ENCODE results near the gene MRPL19.

Gene MRPL19

GRCh38 chr2:75619956-75620740, 26.4 kb upstream of the MRPL19 start:
- Histone ChIP-seq H3K9me3 (ENCODE audit: control insufficient read depth, low read length) (no peaks in the 10 kb centered on the region), H3K9ac (ENCODE audit: low read length) (no peak overlapping the region), H3K4me3 (ENCODE audit: low read length) (no peak overlapping the region), H3K27me3 (replicated peaks; ENCODE audit: control insufficient read depth, insufficient read depth, low read length) (no peaks in the 10 kb centered on the region), H3K36me3 (ENCODE audit: control insufficient read depth, insufficient read depth, low read length, severe bottlenecking) (no peaks in the 10 kb centered on the region), H3K4me1 (ENCODE audit: control insufficient read depth, insufficient read depth, low read length) (peaks cover 24% of the 10 kb centered on the region)
- DNase-seq (ENCODE audit: low read depth): peak; percentile 32

GRCh38 chr2:75621228-75621627, 25.4 kb upstream of the MRPL19 start:
- Histone ChIP-seq H3K36me3 (ENCODE audit: control insufficient read depth, insufficient read depth, low read length, severe bottlenecking) (no peaks in the 10 kb centered on the region), H3K9me3 (ENCODE audit: control insufficient read depth, low read length) (no peaks in the 10 kb centered on the region), H3K27me3 (replicated peaks; ENCODE audit: control insufficient read depth, insufficient read depth, low read length) (no peaks in the 10 kb centered on the region), H3K4me1 (ENCODE audit: control insufficient read depth, insufficient read depth, low read length) (peaks cover 32% of the 10 kb centered on the region), H3K4me3 (ENCODE audit: low read length) (no peak overlapping the region), H3K9ac (ENCODE audit: low read length) (no peak overlapping the region)
- DNase-seq (ENCODE audit: low read depth): no peak

DNA sequence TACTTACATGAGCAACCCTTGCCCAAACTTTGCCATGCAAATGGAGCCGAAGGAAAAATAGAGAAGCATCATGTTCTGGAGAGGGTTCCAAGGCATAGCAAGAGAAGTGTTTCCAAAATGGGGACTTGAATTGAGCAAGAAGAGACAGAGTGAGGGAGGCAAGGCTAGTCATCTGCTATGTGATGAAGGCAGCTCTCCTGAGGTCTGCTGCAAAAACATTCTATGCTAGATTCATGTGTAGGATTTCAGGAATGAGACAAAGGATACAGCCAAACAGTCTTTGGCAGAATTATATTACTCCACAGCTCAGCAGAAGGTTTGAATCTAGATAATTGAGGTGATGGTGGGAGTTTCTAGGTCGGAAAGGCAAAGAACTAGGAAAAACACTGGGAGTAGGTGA, 24.1 kb upstream of the MRPL19 start:
- Histone ChIP-seq H3K9me3 (ENCODE audit: control insufficient read depth, low read length) (no peaks in the 10 kb centered on the region), H3K9ac (ENCODE audit: low read length) (no peak overlapping the region), H3K36me3 (ENCODE audit: control insufficient read depth, insufficient read depth, low read length, severe bottlenecking) (no peaks in the 10 kb centered on the region), H3K4me3 (ENCODE audit: low read length) (no peak overlapping the region), H3K27me3 (replicated peaks; ENCODE audit: control insufficient read depth, insufficient read depth, low read length) (no peaks in the 10 kb centered on the region), H3K4me1 (ENCODE audit: control insufficient read depth, insufficient read depth, low read length) (peaks cover 32% of the 10 kb centered on the region)
- no peak for DNase-seq (ENCODE audit: low read depth)

DNA sequence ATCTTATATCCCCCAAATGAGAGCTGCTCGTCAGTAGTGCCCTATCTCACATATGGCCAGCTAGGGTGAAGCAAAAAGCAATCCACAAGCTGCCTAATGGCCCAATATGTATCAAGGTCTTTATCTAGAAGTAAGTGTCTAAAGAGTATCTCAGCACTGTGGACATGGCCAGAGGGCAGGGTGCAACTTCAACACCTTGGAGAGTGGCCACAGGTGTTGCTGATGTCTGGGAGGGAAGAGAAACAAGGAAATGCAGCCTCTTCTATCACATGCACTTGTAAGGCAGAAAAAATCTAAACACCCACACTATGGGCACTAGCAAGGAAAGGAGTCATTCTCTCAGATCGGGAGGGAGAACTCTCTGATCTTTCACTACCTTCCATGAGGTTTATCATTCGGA, 23.7 kb upstream of the MRPL19 start:
- no peaks in the 10 kb centered on the region for H3K27me3 ChIP-seq (replicated peaks; ENCODE audit: control insufficient read depth, insufficient read depth, low read length)
- DNase-seq (ENCODE audit: low read depth): no peak
- no peaks in the 10 kb centered on the region for H3K9me3 ChIP-seq (ENCODE audit: control insufficient read depth, low read length)
- no peak overlapping the region for H3K4me3 ChIP-seq (ENCODE audit: low read length)
- H3K4me1 ChIP-seq (ENCODE audit: control insufficient read depth, insufficient read depth, low read length): peaks cover 32% of the 10 kb centered on the region
- H3K9ac ChIP-seq (ENCODE audit: low read length): no peak overlapping the region
- no peaks in the 10 kb centered on the region for H3K36me3 ChIP-seq (ENCODE audit: control insufficient read depth, insufficient read depth, low read length, severe bottlenecking)

DNA sequence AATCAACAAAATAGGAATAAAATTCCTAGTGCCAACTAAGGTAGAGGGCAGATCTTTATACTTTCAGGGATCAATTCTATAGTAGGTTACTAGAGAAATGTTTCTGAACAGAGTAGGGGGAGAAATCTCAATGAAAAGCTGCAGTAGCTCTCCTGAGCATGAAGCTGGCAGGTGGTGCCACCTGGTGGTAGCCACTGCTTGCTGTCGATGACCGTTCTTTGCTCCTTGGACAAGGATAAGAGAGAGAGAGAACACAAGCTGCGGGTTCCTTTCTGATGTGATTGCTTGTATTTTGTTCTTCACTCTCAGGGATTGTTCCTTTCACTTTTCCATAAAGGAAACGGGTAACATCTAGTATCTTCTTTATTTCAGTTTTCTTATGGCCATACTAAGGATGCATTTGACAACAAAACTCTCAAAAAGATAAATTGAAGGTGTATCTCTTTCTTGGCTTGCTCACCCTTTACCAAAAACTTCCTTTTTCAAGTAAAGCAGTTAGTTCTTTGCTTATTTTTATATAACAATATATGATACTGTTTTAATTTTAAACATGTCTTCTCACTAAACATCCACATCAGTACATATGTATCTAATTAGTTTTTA, 18.6 kb upstream of the MRPL19 start:
- no peak overlapping the region for H3K4me3 ChIP-seq (ENCODE audit: low read length)
- H3K27me3 ChIP-seq (replicated peaks; ENCODE audit: control insufficient read depth, insufficient read depth, low read length): no peaks in the 10 kb centered on the region
- peaks cover 33% of the 10 kb centered on the region for H3K4me1 ChIP-seq (ENCODE audit: control insufficient read depth, insufficient read depth, low read length)
- H3K9me3 ChIP-seq (ENCODE audit: control insufficient read depth, low read length): no peaks in the 10 kb centered on the region
- DNase-seq (ENCODE audit: low read depth): peak; percentile 89
- H3K9ac ChIP-seq (ENCODE audit: low read length): no peak overlapping the region
- H3K36me3 ChIP-seq (ENCODE audit: control insufficient read depth, insufficient read depth, low read length, severe bottlenecking): no peaks in the 10 kb centered on the region

DNA sequence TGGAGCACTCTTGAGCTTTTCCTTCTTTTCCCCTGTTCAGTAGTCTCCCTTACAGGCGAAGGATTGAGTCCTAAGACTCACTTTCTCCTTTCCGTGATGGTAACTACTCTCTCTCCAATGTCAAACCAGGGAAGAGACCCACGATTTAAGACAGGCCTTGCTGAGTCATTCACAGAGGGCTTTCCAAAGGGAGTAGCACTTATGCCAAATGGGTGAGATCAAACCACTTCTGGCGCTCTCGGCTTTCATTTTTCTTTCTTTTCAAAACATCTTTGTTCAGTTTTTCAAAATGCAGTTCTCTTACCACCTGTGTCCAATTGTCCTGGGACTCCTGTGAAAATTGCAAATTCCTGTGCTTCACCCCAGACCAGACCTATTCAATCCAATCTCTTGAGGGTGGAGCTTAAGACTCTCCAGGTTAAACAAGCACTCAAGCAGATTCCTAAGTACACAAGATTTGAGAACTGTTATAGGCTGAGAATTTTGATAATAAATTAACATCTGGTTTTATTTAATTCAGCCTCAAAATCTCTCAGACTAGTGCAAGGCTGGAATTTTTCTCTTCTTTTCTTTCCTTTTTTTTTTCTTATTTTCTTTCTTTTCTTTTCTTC, 14.4 kb upstream of the MRPL19 start:
- DNase-seq (ENCODE audit: low read depth): peak; percentile 51
- H3K9me3 ChIP-seq (ENCODE audit: control insufficient read depth, low read length): no peaks in the 10 kb centered on the region
- H3K27me3 ChIP-seq (replicated peaks; ENCODE audit: control insufficient read depth, insufficient read depth, low read length): peaks cover under 1% of the 10 kb centered on the region
- H3K9ac ChIP-seq (ENCODE audit: low read length): no peak overlapping the region
- peaks cover 19% of the 10 kb centered on the region for H3K4me1 ChIP-seq (ENCODE audit: control insufficient read depth, insufficient read depth, low read length)
- H3K4me3 ChIP-seq (ENCODE audit: low read length): peak overlapping the region; percentile 59
- H3K36me3 ChIP-seq (ENCODE audit: control insufficient read depth, insufficient read depth, low read length, severe bottlenecking): no peaks in the 10 kb centered on the region

DNA sequence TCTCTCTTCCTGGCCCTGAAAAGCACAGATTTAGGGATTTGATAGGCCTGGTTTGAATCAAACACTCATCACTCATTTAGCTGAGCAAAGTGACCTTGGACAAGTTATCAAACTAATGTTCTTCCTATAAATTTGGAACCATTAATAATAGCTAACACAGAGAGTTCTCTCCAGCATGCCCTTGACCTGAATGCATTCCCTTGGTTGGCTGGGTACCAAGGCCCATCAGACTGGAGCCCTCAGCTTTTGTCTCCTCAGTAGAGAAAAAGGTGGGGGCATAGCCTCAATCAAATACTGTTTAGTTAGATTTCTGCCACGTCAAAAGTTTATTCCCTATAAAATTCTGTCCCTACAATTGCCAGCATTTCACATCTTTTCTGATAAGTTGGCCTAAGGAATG, 13.8 kb upstream of the MRPL19 start:
- no peak overlapping the region for H3K4me3 ChIP-seq (ENCODE audit: low read length)
- H3K9me3 ChIP-seq (ENCODE audit: control insufficient read depth, low read length): no peaks in the 10 kb centered on the region

DNA sequence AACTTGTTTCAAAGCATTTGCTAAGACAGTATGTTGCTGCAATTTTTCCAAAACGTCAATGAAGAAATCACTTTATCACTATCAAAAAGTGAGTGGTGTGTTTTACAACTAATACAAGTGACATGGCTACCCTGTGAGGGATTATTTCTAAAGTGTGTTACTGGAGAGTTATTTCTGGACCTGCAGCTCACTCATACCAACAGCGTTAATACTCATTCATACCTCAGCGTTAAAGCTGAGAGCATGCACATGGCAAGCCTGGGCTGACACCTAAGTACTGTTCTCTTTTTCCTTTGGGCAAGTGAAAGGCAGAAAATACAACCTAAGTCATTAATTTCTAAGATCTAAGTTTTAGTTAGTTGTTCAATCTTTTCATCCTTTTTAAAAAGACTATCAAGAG, 13.0 kb upstream of the MRPL19 start:
- peaks cover 19% of the 10 kb centered on the region for H3K4me1 ChIP-seq (ENCODE audit: control insufficient read depth, insufficient read depth, low read length)
- no peak overlapping the region for H3K9ac ChIP-seq (ENCODE audit: low read length)
- no peaks in the 10 kb centered on the region for H3K9me3 ChIP-seq (ENCODE audit: control insufficient read depth, low read length)
- H3K36me3 ChIP-seq (ENCODE audit: control insufficient read depth, insufficient read depth, low read length, severe bottlenecking): no peaks in the 10 kb centered on the region
- DNase-seq (ENCODE audit: low read depth): no peak
- H3K27me3 ChIP-seq (replicated peaks; ENCODE audit: control insufficient read depth, insufficient read depth, low read length): peaks cover 8% of the 10 kb centered on the region
- no peak overlapping the region for H3K4me3 ChIP-seq (ENCODE audit: low read length)

More for the DNA sequence above, 13.8 kb upstream of the MRPL19 start:
- DNase-seq (ENCODE audit: low read depth): no peak
- Histone ChIP-seq H3K36me3 (ENCODE audit: control insufficient read depth, insufficient read depth, low read length, severe bottlenecking) (no peaks in the 10 kb centered on the region), H3K9ac (ENCODE audit: low read length) (no peak overlapping the region), H3K4me1 (ENCODE audit: control insufficient read depth, insufficient read depth, low read length) (peaks cover 19% of the 10 kb centered on the region), H3K27me3 (replicated peaks; ENCODE audit: control insufficient read depth, insufficient read depth, low read length) (peaks cover 7% of the 10 kb centered on the region)

DNA sequence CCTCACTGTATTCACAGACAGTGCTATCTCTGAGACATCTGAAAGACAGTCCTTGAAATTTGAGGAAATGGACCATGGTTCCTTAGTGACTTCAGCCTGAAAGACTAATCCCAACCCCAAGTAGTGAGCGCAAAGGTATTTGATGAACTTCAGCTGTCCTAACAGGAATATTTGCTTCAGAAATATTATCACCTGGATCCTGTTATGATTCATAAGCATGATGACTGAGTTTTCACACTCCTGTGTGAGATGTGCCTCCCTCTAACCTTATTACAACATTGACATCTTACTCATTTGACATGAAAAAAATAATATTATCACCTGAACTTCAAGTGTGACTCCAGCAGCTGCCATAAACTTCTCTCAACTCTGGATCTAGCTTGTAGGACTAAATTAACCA, 11.6 kb upstream of the MRPL19 start:
- no peak overlapping the region for H3K9ac ChIP-seq (ENCODE audit: low read length)
- H3K4me3 ChIP-seq (ENCODE audit: low read length): no peak overlapping the region
- no peaks in the 10 kb centered on the region for H3K36me3 ChIP-seq (ENCODE audit: control insufficient read depth, insufficient read depth, low read length, severe bottlenecking)
- H3K9me3 ChIP-seq (ENCODE audit: control insufficient read depth, low read length): no peaks in the 10 kb centered on the region
- H3K27me3 ChIP-seq (replicated peaks; ENCODE audit: control insufficient read depth, insufficient read depth, low read length): peaks cover 8% of the 10 kb centered on the region
- H3K4me1 ChIP-seq (ENCODE audit: control insufficient read depth, insufficient read depth, low read length): peaks cover 19% of the 10 kb centered on the region
- no peak for DNase-seq (ENCODE audit: low read depth)

- Histone ChIP-seq H3K9ac (ENCODE audit: low read length) (no peak overlapping the region), H3K4me3 (ENCODE audit: low read length) (no peak overlapping the region), H3K36me3 (ENCODE audit: control insufficient read depth, insufficient read depth, low read length, severe bottlenecking) (no peaks in the 10 kb centered on the region), H3K9me3 (ENCODE audit: control insufficient read depth, low read length) (no peaks in the 10 kb centered on the region), H3K27me3 (replicated peaks; ENCODE audit: control insufficient read depth, insufficient read depth, low read length) (peaks cover 8% of the 10 kb centered on the region), H3K4me1 (ENCODE audit: control insufficient read depth, insufficient read depth, low read length) (peaks cover 17% of the 10 kb centered on the region)
- DNase-seq (ENCODE audit: low read depth): no peak
Measured at GRCh38 chr2:75637568-75637967, 9.0 kb upstream of the MRPL19 start.

DNA sequence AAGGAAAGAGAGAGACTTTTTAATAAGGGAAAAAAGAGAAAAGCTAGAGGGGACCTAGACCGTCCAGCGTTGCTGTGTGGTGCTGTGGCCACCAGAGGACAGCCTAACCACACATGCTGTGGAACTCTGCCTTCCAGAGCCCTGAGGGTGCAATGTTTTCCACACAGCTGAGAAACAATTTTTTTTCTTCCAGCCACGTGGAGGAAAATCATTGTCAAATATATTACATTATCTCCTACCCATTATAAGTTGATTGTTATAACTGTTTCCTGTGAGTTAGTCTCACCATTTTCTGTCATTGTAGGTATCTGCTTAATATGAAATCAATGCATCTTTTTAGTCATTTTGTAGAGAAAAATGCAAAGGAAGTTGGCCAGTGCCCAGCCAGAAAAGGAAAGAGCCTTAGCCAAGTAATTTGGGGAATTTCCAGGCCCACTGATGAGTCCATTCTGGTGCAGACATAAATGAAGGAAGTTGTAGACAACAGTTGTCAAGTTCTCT, 5.9 kb upstream of the MRPL19 start:
- peak overlapping the region; percentile 48 for H3K4me3 ChIP-seq (ENCODE audit: low read length)

More for the DNA sequence above, 5.9 kb upstream of the MRPL19 start:
- H3K4me1 ChIP-seq (ENCODE audit: control insufficient read depth, insufficient read depth, low read length): peaks cover 12% of the 10 kb centered on the region
- no peaks in the 10 kb centered on the region for H3K9me3 ChIP-seq (ENCODE audit: control insufficient read depth, low read length)
- DNase-seq (ENCODE audit: low read depth): peak; percentile 92
- peak overlapping the region; percentile 30 for H3K9ac ChIP-seq (ENCODE audit: low read length)
- peaks cover 8% of the 10 kb centered on the region for H3K27me3 ChIP-seq (replicated peaks; ENCODE audit: control insufficient read depth, insufficient read depth, low read length)
- H3K36me3 ChIP-seq (ENCODE audit: control insufficient read depth, insufficient read depth, low read length, severe bottlenecking): no peaks in the 10 kb centered on the region
